Nephron progenitor cell (in vitro differentiated cells): Measurements from ENCODE around the gene KLK12.
A peak's percentile ranks its signal among the peaks of the same experiment; 100 is the strongest.

ENCODE experiments used
- DNase-seq: peaks from one replicate; pipeline ENCODE4 v3.0.0; 2021
- H3K27ac Mint-ChIP-seq: 2 replicates; pipeline ENCODE4 v1.8.0; 2021; ENCODE audit warnings: mild to moderate bottlenecking, moderate library complexity, mixed read lengths
- H3K27me3 Mint-ChIP-seq: 2 replicates; pipeline ENCODE4 v1.8.0; 2021; ENCODE audit warnings: mild to moderate bottlenecking, low read depth, mixed read lengths; ENCODE audit not compliant: poor library complexity
- H3K36me3 Mint-ChIP-seq: 2 replicates; pipeline ENCODE4 v1.8.0; 2021; ENCODE audit warnings: low read depth, mixed read lengths
- H3K4me1 Mint-ChIP-seq: 2 replicates; pipeline ENCODE4 v1.8.0; 2021; ENCODE audit warnings: mixed read lengths
- H3K4me3 Mint-ChIP-seq: 2 replicates; pipeline ENCODE4 v1.8.0; 2021; ENCODE audit warnings: mild to moderate bottlenecking, moderate library complexity, mixed read lengths
- H3K9me3 Mint-ChIP-seq: 2 replicates; pipeline ENCODE4 v1.8.0; 2021; ENCODE audit warnings: mild to moderate bottlenecking, moderate library complexity, mixed read lengths
- TF ChIP-seq, protein P1 (sequence below): fragments of 200-600 bp; sonication (generic); IDR thresholded peaks from 2 replicates; pipeline ENCODE4 v1.5.0; 2021; ENCODE audit warnings: antibody characterized with exemption

The KLK12 gene

DNA sequence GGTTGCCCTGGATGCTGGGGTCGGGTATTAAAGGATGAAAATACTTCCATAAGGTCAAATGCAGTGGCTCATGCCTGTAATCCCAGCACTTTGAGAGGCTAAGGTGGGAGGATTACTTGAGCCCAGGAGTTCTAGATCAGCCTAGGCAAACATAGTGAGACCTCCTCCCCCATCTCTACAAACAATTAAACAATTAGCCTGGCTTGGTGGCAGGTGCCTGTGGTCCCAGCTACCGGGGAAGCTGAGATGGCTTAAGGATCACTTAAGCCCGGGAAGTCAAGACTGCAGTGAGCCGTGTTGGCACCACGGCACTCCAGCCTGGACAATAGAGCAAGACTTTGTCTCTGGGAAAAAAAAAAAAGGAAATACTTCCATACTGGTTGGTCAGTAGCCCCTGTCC, 9.9 kb downstream of the KLK12 start:
- H3K27ac Mint-ChIP-seq, result no peak overlapping the region
- no peak overlapping the region for H3K4me3 Mint-ChIP-seq
- H3K9me3 Mint-ChIP-seq, result no peaks in the 10 kb centered on the region
- no peaks in the 10 kb centered on the region for H3K36me3 Mint-ChIP-seq
- no peak for DNase-seq
- H3K27me3 Mint-ChIP-seq, result peaks cover 55% of the 10 kb centered on the region
- H3K4me1 Mint-ChIP-seq, result peaks cover 19% of the 10 kb centered on the region
- TF ChIP-seq, protein P1, sequence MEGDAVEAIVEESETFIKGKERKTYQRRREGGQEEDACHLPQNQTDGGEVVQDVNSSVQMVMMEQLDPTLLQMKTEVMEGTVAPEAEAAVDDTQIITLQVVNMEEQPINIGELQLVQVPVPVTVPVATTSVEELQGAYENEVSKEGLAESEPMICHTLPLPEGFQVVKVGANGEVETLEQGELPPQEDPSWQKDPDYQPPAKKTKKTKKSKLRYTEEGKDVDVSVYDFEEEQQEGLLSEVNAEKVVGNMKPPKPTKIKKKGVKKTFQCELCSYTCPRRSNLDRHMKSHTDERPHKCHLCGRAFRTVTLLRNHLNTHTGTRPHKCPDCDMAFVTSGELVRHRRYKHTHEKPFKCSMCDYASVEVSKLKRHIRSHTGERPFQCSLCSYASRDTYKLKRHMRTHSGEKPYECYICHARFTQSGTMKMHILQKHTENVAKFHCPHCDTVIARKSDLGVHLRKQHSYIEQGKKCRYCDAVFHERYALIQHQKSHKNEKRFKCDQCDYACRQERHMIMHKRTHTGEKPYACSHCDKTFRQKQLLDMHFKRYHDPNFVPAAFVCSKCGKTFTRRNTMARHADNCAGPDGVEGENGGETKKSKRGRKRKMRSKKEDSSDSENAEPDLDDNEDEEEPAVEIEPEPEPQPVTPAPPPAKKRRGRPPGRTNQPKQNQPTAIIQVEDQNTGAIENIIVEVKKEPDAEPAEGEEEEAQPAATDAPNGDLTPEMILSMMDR, result no peak

DNA sequence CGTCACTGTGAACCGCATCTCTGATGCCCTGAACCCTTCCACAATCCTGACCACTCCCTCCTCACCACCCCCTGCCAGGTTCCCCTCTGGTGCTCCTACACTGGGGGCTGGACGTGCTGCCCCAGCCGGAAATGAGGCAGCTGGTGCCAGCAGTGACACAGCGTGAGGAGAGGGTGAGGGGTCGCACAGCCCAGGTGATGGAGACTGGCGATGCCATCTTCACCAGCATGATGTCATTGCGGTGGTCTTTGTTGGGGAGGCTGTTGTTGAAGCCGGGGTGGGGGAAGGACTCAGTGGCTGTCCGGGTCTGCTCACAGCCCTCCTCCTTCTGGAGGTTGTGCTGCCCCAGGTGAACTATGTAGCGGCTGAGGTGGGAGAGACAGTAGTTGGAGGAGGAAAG, 10.9 kb downstream of the KLK12 start:
- no peaks in the 10 kb centered on the region for H3K36me3 Mint-ChIP-seq
- H3K27me3 Mint-ChIP-seq, result peaks cover 65% of the 10 kb centered on the region
- TF ChIP-seq, protein P1, result no peak
- DNase-seq, result no peak
- H3K9me3 Mint-ChIP-seq, result no peaks in the 10 kb centered on the region
- H3K27ac Mint-ChIP-seq, result no peak overlapping the region
- no peak overlapping the region for H3K4me3 Mint-ChIP-seq
- peaks cover 19% of the 10 kb centered on the region for H3K4me1 Mint-ChIP-seq

DNA sequence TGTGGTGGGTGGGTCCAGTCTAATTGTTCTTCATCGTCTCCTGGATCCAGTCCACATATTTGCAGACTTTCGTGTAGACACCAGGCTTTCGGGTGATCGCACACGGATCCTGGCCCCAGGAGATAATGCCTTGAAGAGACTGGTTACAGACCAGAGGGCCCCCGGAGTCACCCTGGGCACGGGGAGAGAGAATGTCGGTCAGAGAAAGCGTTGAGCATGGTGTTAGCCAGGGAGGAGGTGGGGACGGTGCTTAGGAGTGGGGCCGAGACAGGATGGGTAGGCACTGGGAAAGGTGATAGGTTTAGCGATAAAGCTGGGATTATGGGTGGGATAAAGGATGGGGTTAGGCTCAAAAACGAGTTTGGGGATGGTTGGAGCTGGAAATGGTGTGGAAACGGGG, 12.3 kb downstream of the KLK12 start:
- Mint-ChIP-seq H3K27ac (no peak overlapping the region), H3K9me3 (peaks cover 7% of the 10 kb centered on the region), H3K36me3 (no peaks in the 10 kb centered on the region), H3K4me3 (no peak overlapping the region), H3K27me3 (peaks cover 77% of the 10 kb centered on the region), H3K4me1 (peaks cover 27% of the 10 kb centered on the region)
- no peak for DNase-seq
- TF ChIP-seq, protein P1, result no peak

DNA sequence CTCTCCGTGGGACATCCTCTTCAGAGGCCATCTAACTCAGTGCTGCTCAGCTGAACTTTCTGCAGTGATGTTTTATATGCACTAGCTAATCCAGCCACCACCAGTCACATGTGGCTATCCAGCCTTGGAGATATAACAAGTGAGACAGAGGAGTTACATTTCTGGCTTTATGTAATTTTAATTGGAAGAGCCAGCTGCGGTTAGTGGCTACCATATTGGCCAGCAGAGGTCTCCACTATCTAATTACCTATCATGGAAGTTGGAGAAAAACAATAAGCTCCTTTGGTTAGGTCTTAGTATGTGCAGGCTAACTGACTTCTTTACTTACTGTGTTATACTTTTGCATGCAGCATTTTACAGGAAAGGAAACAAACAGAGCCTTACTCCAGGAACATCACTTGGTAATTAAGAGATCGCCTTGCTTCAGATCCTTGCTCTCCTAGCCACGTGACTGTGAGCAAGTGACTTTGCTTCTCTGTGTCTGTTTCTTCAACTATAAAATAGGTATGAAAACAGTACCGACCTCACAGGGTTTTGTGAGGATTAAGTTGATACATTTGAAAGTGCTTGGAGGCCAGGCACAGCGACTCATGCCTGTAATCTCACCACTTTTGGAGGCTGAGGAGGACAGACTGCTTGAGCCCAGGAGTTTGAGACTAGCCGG, 13.7 kb downstream of the KLK12 start:
- Mint-ChIP-seq H3K4me1 (peaks cover 23% of the 10 kb centered on the region), H3K9me3 (peaks cover 18% of the 10 kb centered on the region), H3K27me3 (peaks cover 86% of the 10 kb centered on the region), H3K27ac (no peak overlapping the region), H3K36me3 (no peaks in the 10 kb centered on the region), H3K4me3 (no peak overlapping the region)
- TF ChIP-seq, protein P1, result peak; percentile 67
- no peak for DNase-seq

DNA sequence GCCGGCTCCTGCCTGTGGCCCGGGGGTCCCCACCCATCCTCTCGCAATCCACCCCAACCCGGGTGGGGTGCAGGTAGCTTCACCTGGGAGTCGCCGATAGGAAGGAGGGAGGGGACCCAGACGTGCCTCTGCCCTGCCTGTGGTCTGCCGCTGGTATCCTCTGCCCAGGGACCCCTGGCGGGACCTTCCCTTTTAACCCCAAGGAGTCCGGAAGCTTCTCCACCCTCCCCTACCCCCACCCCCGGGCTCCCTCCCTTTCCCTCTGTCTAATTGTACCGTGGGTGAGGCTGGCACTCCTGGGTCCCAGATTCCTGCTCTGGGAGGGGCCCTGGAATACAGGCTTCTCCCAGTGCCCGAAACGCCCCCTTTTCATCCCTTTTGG, 15.3 kb downstream of the KLK12 start, which contains the start of gene KLK10:
TSS of gene KLK10 (minus strand) at position 166 of the 382 bp plus-strand sequence. CDS start 579 bp downstream, outside the sequence.
- no peaks in the 10 kb centered on the region for H3K36me3 Mint-ChIP-seq
- no peak for DNase-seq
- H3K4me1 Mint-ChIP-seq, result peaks cover 14% of the 10 kb centered on the region
- TF ChIP-seq, protein P1, result no peak
- H3K27ac Mint-ChIP-seq, result no peak within 1 kb of the TSS
- peaks cover 21% of the 10 kb centered on the region for H3K9me3 Mint-ChIP-seq
- peak within 1 kb of the TSS; percentile 75 for H3K4me3 Mint-ChIP-seq
- H3K27me3 Mint-ChIP-seq, result peaks cover 91% of the 10 kb centered on the region
